IMR-90 (cell line): ENCODE results near the gene C1orf74. TPM values are rescaled to one million over a fixed set of nuclear protein-coding genes. Genes with fewer than 3 reads are reported as not detected.

Experiments
- ATAC-seq: fragments of 200-7000 bp; cut with Tn5 transposase; 2 replicates; pipeline ENCODE4 v1.9.1; 2020; ENCODE audit warnings: low read depth, mild to moderate bottlenecking, moderate library complexity
- BruUV-seq: library from RNA; stranded (reverse); fragments of 400-500 nt; replicated peaks from 2 replicates; lab custom pipeline; 2021; lab: Mats Ljungman, UMichigan
- CTCF ChIA-PET: fragments of 300-600 bp; formaldehyde crosslinking; extraction: SDS; loops from one replicate; lab custom pipeline; 2021; ENCODE audit warnings: antibody characterized with exemption; lab: Yijun Ruan, JAX
- POLR2A ChIA-PET: fragments of 300-600 bp; sonication (Branson Sonifier 250); formaldehyde crosslinking; loops from one replicate; lab custom pipeline; 2022; ENCODE audit warnings: antibody characterized with exemption; ENCODE audit not compliant: unreplicated experiment; lab: Charles Lee
- DNase-seq: peaks from one replicate; pipeline ENCODE4 v3.0.0; 2013
- H2AFZ ChIP-seq: replicated peaks from 2 replicates; pipeline ENCODE3; 2013; ENCODE audit warnings: low read length, mild to moderate bottlenecking; ENCODE audit not compliant: poor library complexity
- H2AK5ac ChIP-seq: 2 replicates; pipeline ENCODE4 v1.6.1; 2013; ENCODE audit warnings: low read depth, low read length, inconsistent platforms
- H2AK9ac ChIP-seq: replicated peaks from 2 replicates; pipeline ENCODE3; 2013; ENCODE audit warnings: mild to moderate bottlenecking, low read depth, low read length, moderate library complexity; ENCODE audit not compliant: poor library complexity
- H2BK120ac ChIP-seq: 2 replicates; pipeline ENCODE4 v1.6.1; 2013; ENCODE audit warnings: low read depth, low read length, inconsistent platforms
- H2BK15ac ChIP-seq: 3 replicates; pipeline ENCODE4 v1.6.1; 2013; ENCODE audit warnings: low read depth, low read length, inconsistent platforms
- H2BK20ac ChIP-seq: 2 replicates; pipeline ENCODE4 v1.6.1; 2013; ENCODE audit warnings: low read depth, mild to moderate bottlenecking, inconsistent platforms, low read length, moderate library complexity
- H2BK5ac ChIP-seq: 2 replicates; pipeline ENCODE4 v1.6.1; 2013; ENCODE audit warnings: mild to moderate bottlenecking, low read depth, low read length, inconsistent platforms; ENCODE audit not compliant: poor library complexity, severe bottlenecking
- H3K14ac ChIP-seq: replicated peaks from 2 replicates; pipeline ENCODE4 v1.6.1; 2013; ENCODE audit warnings: low read depth, low read length, inconsistent platforms
- H3K18ac ChIP-seq: 2 replicates; pipeline ENCODE4 v1.6.1; 2013; ENCODE audit warnings: low read depth, low read length, control low read depth
- H3K23ac ChIP-seq: 2 replicates; pipeline ENCODE4 v1.6.1; 2013; ENCODE audit warnings: low read depth, low read length, inconsistent platforms
- H3K27ac ChIP-seq: 2 replicates; pipeline ENCODE4 v1.5.1; 2013; ENCODE audit warnings: mild to moderate bottlenecking, control low read depth, low read length; ENCODE audit not compliant: insufficient read depth
- H3K27me3 ChIP-seq: 2 replicates; pipeline ENCODE4 v1.6.1; 2013; ENCODE audit warnings: low read length; ENCODE audit not compliant: control insufficient read depth, insufficient read depth
- H3K36me3 ChIP-seq: 2 replicates; pipeline ENCODE4 v1.6.1; 2013; ENCODE audit warnings: low read length, mixed read lengths; ENCODE audit not compliant: control insufficient read depth, insufficient read depth
- H3K4ac ChIP-seq: 2 replicates; pipeline ENCODE4 v1.6.1; 2013; ENCODE audit warnings: low read depth, low read length, inconsistent platforms
- H3K4me1 ChIP-seq: 2 replicates; pipeline ENCODE4 v1.6.1; 2013; ENCODE audit warnings: low read length, mixed read lengths; ENCODE audit not compliant: control insufficient read depth, insufficient read depth
- H3K4me2 ChIP-seq: 2 replicates; pipeline ENCODE4 v1.6.1; 2013; ENCODE audit warnings: low read depth, mild to moderate bottlenecking, control low read depth, low read length, moderate library complexity
- H3K4me3 ChIP-seq: 2 replicates; pipeline ENCODE4 v1.5.1; 2013; ENCODE audit warnings: low read depth, mild to moderate bottlenecking, control low read depth, low read length, moderate library complexity; ENCODE audit not compliant: insufficient read depth
- H3K56ac ChIP-seq: 2 replicates; pipeline ENCODE4 v1.6.1; 2013; ENCODE audit warnings: low read length, inconsistent platforms; ENCODE audit not compliant: insufficient read depth; ENCODE audit errors: extremely low read depth
- H3K79me1 ChIP-seq, 2 experiments: 2 replicates each; pipeline ENCODE4 v1.6.1; 2013; ENCODE audit warnings: low read length in 2 of 2, inconsistent platforms in 1 of 2, low read depth in 1 of 2
- H3K9ac ChIP-seq: 2 replicates; pipeline ENCODE4 v1.6.1; 2013; ENCODE audit warnings: low read depth, low read length, control low read depth
- H3K9me1 ChIP-seq: 2 replicates; pipeline ENCODE4 v1.6.1; 2013; ENCODE audit warnings: low read length, inconsistent platforms; ENCODE audit not compliant: insufficient read depth
- H3K9me3 ChIP-seq: 2 replicates; pipeline ENCODE4 v1.6.1; 2013; ENCODE audit warnings: low read length; ENCODE audit not compliant: control insufficient read depth, insufficient read depth
- H4K20me1 ChIP-seq: 2 replicates; pipeline ENCODE4 v1.6.1; 2013; ENCODE audit warnings: low read length, inconsistent platforms; ENCODE audit not compliant: insufficient read depth
- H4K5ac ChIP-seq: 2 replicates; pipeline ENCODE4 v1.6.1; 2013; ENCODE audit warnings: mild to moderate bottlenecking, low read depth, low read length, control low read depth
- H4K8ac ChIP-seq, 2 experiments: 2 replicates each; pipeline ENCODE4 v1.6.1; 2013; ENCODE audit warnings: low read depth in 2 of 2, low read length in 2 of 2, control low read depth in 1 of 2, inconsistent platforms in 1 of 2
- H4K91ac ChIP-seq: 2 replicates; pipeline ENCODE4 v1.6.1; 2013; ENCODE audit warnings: low read depth, low read length, inconsistent platforms; ENCODE audit not compliant: insufficient read depth
- BHLHE40 ChIP-seq: fragments of 150-350 bp; IDR thresholded peaks from 2 replicates; pipeline ENCODE4 v1.6.1; 2016; ENCODE audit warnings: mild to moderate bottlenecking, low read depth, low read length
- CEBPB ChIP-seq: IDR thresholded peaks from 2 replicates; pipeline ENCODE4 v1.6.1; 2012; ENCODE audit warnings: low read depth, low read length, improper control_type of control experiment
- CHD1 ChIP-seq: IDR thresholded peaks from 2 replicates; pipeline ENCODE4 v1.6.1; 2012; ENCODE audit warnings: low read depth, low read length, improper control_type of control experiment
- CTCF ChIP-seq: conservative IDR thresholded peaks from 2 replicates; pipeline ENCODE4 v1.5.1; 2012; ENCODE audit warnings: mild to moderate bottlenecking, low read depth, low read length, improper control_type of control experiment
- ELK1 ChIP-seq: fragments of 150-350 bp; IDR thresholded peaks from 2 replicates; pipeline ENCODE4 v1.6.1; 2016; ENCODE audit warnings: low read depth, mild to moderate bottlenecking, low read length, moderate library complexity, borderline replicate concordance
- FOS ChIP-seq: fragments of 150-350 bp; IDR thresholded peaks from 2 replicates; pipeline ENCODE4 v1.6.1; 2016; ENCODE audit warnings: low read depth, low read length
- MAFK ChIP-seq: IDR thresholded peaks from 2 replicates; pipeline ENCODE4 v1.6.1; 2012; ENCODE audit warnings: low read depth, low read length, improper control_type of control experiment
- MAZ ChIP-seq: IDR thresholded peaks from 2 replicates; pipeline ENCODE4 v1.6.1; 2012; ENCODE audit warnings: low read depth, mild to moderate bottlenecking, low read length, improper control_type of control experiment, moderate library complexity, borderline replicate concordance
- MXI1 ChIP-seq: IDR thresholded peaks from 2 replicates; pipeline ENCODE4 v1.6.1; 2012; ENCODE audit warnings: low read depth, mild to moderate bottlenecking, low read length, moderate library complexity, borderline replicate concordance
- NFE2L2 ChIP-seq: fragments of 150-350 bp; IDR thresholded peaks from 2 replicates; pipeline ENCODE4 v1.6.1; 2016; ENCODE audit warnings: low read depth, mild to moderate bottlenecking, low read length
- POLR2A ChIP-seq: IDR thresholded peaks from 2 replicates; pipeline ENCODE4 v1.6.1; 2012; ENCODE audit warnings: mild to moderate bottlenecking, low read depth, low read length
- RAD21 ChIP-seq: IDR thresholded peaks from 2 replicates; pipeline ENCODE4 v1.6.1; 2012; ENCODE audit warnings: low read length, improper control_type of control experiment
- RFX5 ChIP-seq: IDR thresholded peaks from 2 replicates; pipeline ENCODE4 v1.8.0; 2012; ENCODE audit warnings: low read depth, mild to moderate bottlenecking, low read length, moderate library complexity
- USF2 ChIP-seq: fragments of 150-350 bp; IDR thresholded peaks from 2 replicates; pipeline ENCODE4 v1.6.1; 2017; ENCODE audit warnings: mild to moderate bottlenecking, antibody characterized with exemption, low read length, low read depth
- WGBS, 2 experiments: methylation state at CpG; one replicate each; pipeline versions ENCODE4 v1.1.5 to v1.1.7; 2013; ENCODE audit warnings: missing lambda C conversion rate in 2 of 2; ENCODE audit not compliant: insufficient read length in 1 of 2; ENCODE audit errors: extremely low coverage in 2 of 2; 5-methylcytosine and 5-hydroxymethylcytosine counted together
- dilution Hi-C: fragments of 300-500 bp; cut with HindIII; formaldehyde crosslinking; loops from one replicate; pipeline ENCODE4 v1.14.3; 2018; ENCODE audit warnings: low sequenced_read_pairs; ENCODE audit not compliant: unreplicated experiment
- in situ Hi-C: fragments of 300-500 bp; cut with MboI; formaldehyde crosslinking; loops from 3 replicates; pipeline ENCODE4 v1.14.3; 2019; ENCODE audit warnings: low sequenced_read_pairs, inconsistent platforms, mixed read lengths
- intact Hi-C: fragments of 100-400 bp; cut with micrococcal nuclease; formaldehyde crosslinking; loops from 2 replicates; pipeline ENCODE4 v1.10.0; 2022
- polyA plus RNA-seq, 3 experiments: library from polyadenylated mRNA; depleted of rRNA; stranded (reverse); fragments of >200 nt; gene quantifications; 2 replicates each; pipeline ENCODE4 v1.2.3, GENCODE V29; 2012; ENCODE audit warnings: low replicate concordance in 1 of 3
- total RNA-seq: library from RNA; depleted of rRNA; stranded (reverse); fragments of >200 nt; gene quantifications from 2 replicates; pipeline ENCODE4 v1.2.3, GENCODE V29; 2012

C1orf74 gene
- total and polyA plus RNA-seq, 2 of the 4 experiments (the other 2 are of a cell fraction), result 1.1 to 4.3 TPM

- Histone ChIP-seq H4K8ac (no peak overlapping the region), H3K4ac (no peak overlapping the region), H2BK15ac (no peak overlapping the region), H4K91ac (no peak overlapping the region), H3K27me3 (peaks cover 3% of the 10 kb centered on the region; the same call in 1 of the 2 replicates), H3K9me1 (0 out of 2 replicates have a peak, but pooled peaks cover 3% of the 10 kb centered on the region), H3K79me1 (no peaks in the 10 kb centered on the region), H3K14ac (no peak overlapping the region), H3K9ac (no peak overlapping the region), H4K20me1 (no peaks in the 10 kb centered on the region), H3K4me3 (no peak overlapping the region), H3K56ac (no peak overlapping the region), H2BK5ac (no peak overlapping the region), H3K36me3 (no peaks in the 10 kb centered on the region), H2AK5ac (no peak overlapping the region), H2BK120ac (no peak overlapping the region), H3K23ac (no peak overlapping the region), H3K4me2 (no peak overlapping the region), H4K5ac (no peak overlapping the region), H3K9me3 (no peaks in the 10 kb centered on the region), H3K4me1 (no peaks in the 10 kb centered on the region), H2AFZ (no peak overlapping the region), H2AK9ac (no peak overlapping the region), H3K18ac (no peak overlapping the region), H3K27ac (no peak overlapping the region), H2BK20ac (no peak overlapping the region)
- POLR2A ChIA-PET, result no interaction called here
- in situ Hi-C loops, result no loop called here
- CTCF ChIA-PET, result no interaction called here
- no TSS peak for BruUV-seq
- no peak for DNase-seq
- no CpG with 5 or more reads among the region's 3 CpGs for WGBS, 2 experiments
- intact Hi-C loops, result no loop called here
- no peak for ATAC-seq
- no peak for TF ChIP-seq BHLHE40
- no peak for TF ChIP-seq MAZ
- no peak for TF ChIP-seq ELK1
- TF ChIP-seq MAFK, result no peak
- TF ChIP-seq CEBPB, result no peak
- TF ChIP-seq CTCF, result no peak
- TF ChIP-seq POLR2A, result no peak
- TF ChIP-seq RAD21, result no peak
- no peak for TF ChIP-seq FOS
- no peak for TF ChIP-seq RFX5
- no peak for TF ChIP-seq NFE2L2
- no peak for TF ChIP-seq CHD1
- TF ChIP-seq USF2, result no peak
- no peak for TF ChIP-seq MXI1
- dilution Hi-C loops, result no loop called here
Measured at GRCh38 chr1:209752890-209753289, 31.5 kb downstream of the C1orf74 start.
